Stromal cell of bone marrow (primary cell): ENCODE data around the gene KIF4B.
"Not testable (repeated sequence)": the region's sequence is repeated elsewhere in the genome, so short reads cannot be mapped to it uniquely, and the experiment has no call there.

Source experiments
- DNase-seq: peaks from one replicate; pipeline ENCODE4 v3.0.0-alpha.2; 2012; ENCODE audit warnings: low read depth

KIF4B gene

DNA sequence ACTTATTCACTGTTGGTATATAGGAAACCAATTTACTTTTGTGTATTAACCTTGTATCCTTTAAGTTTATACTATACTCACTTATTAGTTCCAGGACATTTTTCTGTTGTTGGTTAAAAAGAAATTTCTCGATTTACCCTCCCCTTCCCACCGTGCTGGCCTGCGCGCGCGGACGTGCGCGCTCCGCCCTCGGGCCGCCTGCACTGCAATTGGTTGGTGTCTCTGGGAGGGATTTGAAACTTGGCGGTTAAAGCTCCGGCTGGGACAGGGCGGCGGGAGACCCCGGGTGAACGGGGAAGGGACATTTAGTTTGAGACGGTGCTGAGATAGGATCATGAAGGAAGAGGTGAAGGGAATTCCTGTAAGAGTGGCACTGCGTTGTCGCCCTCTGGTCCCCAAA, at the start of gene KIF4B:
KIF4B (plus strand) TSS at position 230 of the 400 bp plus-strand sequence; CDS start at position 335, 105 bp downstream.
- no peak for DNase-seq

DNA sequence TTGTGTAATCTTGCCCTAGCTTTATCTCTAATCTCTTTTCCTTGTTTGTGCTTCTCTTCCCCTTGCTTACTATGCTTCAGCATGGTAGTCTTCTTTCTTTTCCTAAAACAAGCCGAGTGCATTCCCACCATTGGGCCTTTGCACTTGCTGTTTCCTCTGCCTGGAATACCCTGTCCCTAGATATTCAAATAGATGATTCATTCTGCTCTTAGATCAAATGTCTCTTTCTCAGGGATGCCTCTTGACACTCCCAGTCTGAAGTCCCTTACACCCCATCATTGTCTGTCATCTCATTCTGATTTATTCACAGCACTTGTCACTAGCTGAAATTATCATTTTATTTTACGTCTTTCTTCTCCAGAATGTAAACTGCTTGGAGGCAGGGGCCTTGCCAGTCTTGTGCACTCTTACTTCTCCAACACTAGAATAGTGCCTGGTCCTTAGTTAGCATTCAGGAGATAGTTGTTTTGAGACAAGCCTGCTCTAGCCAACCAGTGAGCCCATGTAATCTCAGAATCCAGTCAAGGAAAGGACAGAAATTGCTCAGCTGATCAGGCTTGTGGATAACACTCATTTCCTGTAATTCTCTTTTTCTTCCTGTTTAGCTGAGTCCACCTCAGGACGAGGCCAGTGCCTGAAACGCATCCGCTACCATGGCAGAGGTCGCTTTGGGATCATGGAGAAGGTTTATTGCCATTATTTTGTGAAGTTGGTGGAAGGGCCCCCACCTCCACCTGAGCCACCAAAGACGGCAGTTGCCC, 47.3 kb upstream of the KIF4B start:
- DNase-seq, result no peak

GRCh38 chr5:154966874-154967273, 46.7 kb upstream of the KIF4B start:
- DNase-seq, result no peak

- no peak for DNase-seq
These were observed 46.0 kb upstream of the KIF4B start for GRCh38 chr5:154967421-154968024.

DNA sequence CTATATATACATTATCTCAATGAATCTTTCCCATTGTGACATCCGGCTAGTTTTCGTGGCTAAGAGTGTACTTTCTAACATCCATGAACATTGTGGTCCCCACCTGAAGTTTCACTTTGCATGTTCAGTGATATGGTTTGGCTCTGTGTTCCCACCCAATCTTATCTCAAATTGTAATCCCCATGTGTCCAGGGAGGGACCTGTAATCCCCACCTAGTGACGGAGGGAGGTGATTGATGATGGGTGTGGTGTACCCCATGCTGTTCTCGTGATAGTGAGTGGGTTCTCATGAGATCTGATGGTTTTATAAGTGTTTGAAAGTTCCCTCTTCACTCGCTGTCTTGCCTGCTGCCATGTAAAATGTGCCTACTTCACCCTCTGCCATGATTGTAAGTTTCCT, 44.6 kb upstream of the KIF4B start:
- DNase-seq, result no peak

GRCh38 chr5:154970759-154971158, 42.8 kb upstream of the KIF4B start:
- DNase-seq, result no peak

GRCh38 chr5:154971501-154971900, 42.1 kb upstream of the KIF4B start:
- DNase-seq, result no peak

DNA sequence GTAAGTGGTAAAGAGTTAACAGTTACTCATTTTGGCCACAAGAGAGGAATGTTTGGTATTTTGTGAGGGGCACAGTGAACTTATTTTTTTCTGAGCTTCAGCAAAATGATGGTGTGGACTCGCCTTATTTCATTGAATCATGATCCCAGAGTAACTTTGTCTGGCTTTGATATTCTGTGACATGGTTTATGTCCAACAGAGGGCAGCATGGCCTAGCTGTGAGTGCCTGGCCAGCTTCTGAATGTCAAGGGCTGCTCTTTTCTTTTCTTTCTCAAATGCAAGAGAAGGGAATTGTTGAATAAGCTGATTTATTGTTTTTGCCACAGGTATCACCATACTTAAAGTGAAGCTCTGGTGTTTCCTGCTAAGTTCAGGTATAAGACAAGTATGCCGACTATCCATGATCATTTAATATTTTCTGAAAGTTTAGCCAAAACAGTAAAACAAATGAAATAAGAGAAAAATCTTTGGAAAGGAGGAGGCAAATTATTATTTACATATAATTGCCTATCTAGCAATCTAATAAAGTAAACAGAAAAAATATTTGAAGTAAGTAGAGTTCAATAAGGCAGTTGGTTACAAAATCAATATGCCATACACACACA, 41.0 kb upstream of the KIF4B start:
- no peak for DNase-seq

DNA sequence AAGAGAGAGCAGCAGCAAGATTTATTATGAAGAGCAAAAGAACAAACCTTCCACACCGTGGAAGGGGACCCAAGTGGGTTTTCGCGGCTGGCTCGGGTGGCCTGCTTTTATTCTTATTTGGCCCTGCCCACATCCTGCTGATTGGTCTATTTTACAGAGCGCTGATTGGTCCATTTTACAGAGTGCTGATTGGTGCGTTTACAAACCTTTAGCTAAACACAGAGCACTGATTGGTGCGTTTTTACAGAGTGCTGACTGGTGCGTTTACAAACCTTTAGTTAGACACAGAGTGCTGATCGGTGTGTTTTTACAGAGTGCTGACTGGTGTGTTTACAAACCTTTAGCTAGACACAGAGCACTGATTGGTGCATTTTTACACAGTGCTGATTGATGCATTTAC, 37.5 kb upstream of the KIF4B start:
- DNase-seq, result not testable (repeated sequence)

- DNase-seq, result no peak
These were observed 36.1 kb upstream of the KIF4B start for GRCh38 chr5:154977409-154977808.

GRCh38 chr5:154978294-154978693, 35.3 kb upstream of the KIF4B start:
- not testable (repeated sequence) for DNase-seq

GRCh38 chr5:154984946-154985516, 28.5 kb upstream of the KIF4B start:
- no peak for DNase-seq

DNA sequence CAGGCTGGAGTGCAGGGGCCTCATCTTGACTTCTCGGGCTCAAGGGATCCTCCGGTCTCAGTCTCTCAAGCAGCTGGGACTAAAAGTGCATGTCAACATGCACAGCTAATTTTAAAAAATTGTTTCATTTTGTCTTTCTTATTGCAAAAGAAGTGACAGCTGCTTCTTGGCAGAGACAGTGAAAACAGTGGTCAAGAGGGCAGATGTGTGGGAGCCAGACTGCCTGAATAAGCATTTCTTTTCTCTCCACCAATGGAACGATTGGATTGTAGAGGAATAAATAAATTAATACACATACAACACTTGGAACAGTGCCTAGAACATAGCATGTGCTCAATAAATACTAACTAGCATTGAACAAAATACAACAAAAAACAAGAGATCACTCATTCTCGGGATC, 27.4 kb upstream of the KIF4B start:
- DNase-seq, result no peak

DNA sequence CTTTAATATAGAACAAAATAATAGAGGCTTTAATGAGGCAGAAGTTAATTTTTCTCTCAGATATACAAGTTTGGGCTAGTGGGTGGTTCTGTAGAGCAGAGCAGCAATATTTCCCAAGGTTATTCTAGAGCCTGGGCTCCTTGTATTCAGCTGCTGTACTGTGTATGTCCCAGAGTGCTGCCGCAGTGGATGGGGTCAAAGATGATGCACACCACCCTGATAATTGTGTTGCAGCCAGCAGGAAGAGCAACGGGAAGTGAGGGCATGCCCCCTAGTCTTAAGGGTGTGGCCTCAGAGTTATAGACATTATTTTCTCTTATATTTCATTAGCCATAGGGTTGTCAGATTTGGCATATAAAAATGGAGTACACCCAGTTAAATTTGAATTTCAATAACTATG, 23.9 kb upstream of the KIF4B start:
- DNase-seq, result no peak

DNA sequence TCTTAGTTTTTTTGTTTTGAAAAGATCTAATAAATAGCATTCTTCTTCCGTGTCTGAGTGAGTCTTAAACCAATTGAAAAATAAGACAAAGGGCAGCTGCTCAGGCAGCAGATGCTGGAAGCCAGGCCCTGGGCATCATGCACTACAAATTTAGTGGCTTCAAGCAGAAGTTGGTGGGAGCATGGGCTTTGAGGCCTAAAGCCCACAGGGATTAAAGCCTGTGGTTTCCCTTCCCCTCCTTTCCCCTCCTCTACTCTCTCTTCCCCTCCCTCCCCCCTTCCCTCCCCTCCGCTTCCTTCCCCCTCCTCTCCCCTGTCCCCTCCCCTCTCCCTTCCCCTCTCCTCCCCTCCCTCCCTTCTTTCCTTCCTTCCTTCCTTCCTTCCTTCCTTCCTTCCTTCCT, 20.1 kb upstream of the KIF4B start:
- no peak for DNase-seq

DNA sequence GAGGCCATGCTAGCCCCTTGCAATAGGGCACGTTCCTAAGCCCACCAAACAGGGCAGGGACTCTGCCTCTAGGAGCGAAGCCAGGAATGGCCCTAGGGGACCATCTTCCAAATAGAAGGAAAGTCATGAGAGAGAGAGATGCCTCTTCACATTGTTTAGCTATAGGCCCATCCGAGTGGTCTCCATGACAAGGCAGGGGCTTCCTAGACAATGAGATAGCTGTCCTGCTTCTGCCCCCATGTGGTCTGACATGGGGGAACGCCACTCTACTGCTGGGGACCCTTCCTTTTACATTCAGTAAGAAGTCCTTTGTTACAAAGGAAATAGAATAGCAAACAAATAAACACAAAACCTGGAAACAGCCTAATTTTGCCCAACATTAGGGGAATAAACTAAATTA, 17.9 kb upstream of the KIF4B start:
- no peak for DNase-seq

GRCh38 chr5:154997746-154998145, 15.8 kb upstream of the KIF4B start:
- DNase-seq, result no peak

GRCh38 chr5:154999865-155000264, 13.7 kb upstream of the KIF4B start:
- no peak for DNase-seq

DNA sequence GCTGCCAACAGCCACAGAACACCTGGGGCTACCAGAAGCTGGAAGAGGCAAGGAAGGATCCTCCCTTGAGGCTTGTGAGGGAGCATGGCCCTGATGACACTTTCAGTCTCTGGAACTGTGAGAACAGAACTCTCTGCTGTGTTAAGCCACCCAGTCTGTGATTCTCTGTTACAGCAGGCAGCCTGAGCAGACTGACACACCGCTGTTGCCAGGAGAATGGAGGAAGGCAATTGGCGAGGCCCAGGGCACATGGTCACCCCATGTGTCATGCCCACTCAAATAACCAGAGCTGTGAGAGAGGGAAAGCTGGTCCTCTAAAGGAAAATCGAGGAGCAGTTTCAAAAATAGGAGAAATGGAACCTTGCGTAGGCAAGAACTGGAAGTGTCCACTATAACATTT, 12.0 kb upstream of the KIF4B start:
- no peak for DNase-seq

- DNase-seq, result not testable (repeated sequence)
These were observed 10.8 kb upstream of the KIF4B start for GRCh38 chr5:155002722-155003121.

- no peak for DNase-seq
These were observed 9.3 kb upstream of the KIF4B start for GRCh38 chr5:155004138-155004744.

DNA sequence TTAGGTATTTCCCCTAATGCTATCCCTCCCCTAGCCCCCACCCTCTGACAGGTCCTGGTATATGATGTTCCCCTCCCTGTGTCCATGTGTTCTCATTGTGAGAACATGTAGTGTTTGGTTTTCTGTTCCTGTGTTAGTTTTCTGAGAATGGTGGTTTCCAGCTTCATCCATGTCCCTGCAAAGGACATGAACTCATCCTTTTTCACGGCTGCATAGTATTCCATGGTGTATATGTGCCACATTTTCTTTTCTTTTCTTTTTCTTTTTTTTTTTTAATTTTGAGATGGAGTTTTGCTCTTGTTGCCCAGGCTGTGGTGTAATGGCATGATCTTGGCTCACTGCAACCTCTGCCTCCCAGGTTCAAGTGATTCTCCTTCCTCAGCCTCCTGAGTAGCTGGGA, 7.3 kb upstream of the KIF4B start:
- DNase-seq, result not testable (repeated sequence)

DNA sequence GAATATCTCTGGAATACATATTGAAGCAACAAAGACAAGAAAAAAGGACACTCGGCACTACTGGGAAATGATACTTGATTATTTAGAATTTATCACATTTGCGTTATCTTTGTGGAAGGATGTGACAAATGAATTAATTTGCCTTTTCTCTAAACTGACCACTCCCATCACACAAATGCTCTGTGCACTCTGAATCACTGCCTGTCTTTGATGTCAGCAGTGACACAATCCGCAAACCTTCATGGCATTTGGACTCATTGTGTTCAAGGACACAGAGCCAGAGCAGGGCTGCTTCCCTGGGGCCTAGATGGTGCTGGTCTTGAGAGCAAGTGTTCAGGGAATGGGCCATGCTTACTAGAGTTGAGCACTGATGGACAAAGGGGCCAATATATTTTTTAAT, 4.9 kb upstream of the KIF4B start:
- DNase-seq, result no peak
